ENCODE measurements around the gene CHL1. TPM values are rescaled to one million over a fixed set of nuclear protein-coding genes. Genes with fewer than 3 reads are reported as not detected.

CHL1 gene
- total and polyA plus RNA-seq, 2 of the 8 experiments (the other 6 are each of a cell fraction or from before 2014, with no cell fraction given), result 0.05 to 0.99 TPM

DNA sequence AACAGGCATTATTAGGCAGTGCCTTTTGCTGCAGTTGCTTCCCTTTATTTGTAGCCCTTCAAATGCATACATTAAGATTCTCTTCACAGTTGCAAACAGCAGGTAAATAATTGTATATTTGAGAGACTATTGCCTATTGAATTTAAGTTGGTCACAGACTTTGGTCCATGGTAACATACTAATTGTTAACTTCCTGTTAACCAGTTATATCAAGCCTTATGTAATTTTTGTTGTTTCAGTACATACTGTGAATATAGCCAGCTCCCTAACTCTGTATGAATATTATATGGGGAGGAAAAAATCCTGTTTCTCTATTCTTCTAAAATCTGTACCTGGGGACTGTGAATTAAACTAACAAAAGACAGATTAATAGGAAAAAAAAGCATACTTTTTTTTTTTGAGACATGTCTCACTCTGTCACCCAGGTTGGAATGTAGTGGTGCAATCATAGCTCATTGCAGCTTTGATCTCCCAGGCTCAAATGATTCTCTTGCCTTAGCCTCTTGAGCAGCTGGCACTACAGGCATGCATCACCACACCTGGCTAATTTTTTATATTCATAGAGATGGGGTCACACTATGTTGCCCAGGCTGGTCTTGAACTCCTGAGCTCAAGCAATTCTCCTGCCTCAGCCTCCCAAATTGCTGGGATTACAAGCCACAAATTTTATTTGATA is 53.2 kb downstream of the CHL1 start (continued):
- TF ChIP-seq CBX5 (IDR thresholded peaks at IDR 0.05; ENCODE audit: low read depth, low read length) (no peak), EP300 (IDR thresholded peaks at IDR 0.05; ENCODE audit: borderline replicate concordance in 1 of 2, low read depth in 2 of 2, low read length in 2 of 2) (no peak), GTF2F1 (IDR thresholded peaks at IDR 0.05; ENCODE audit: borderline replicate concordance, low read depth, low read length) (no peak), SUZ12 (IDR thresholded peaks at IDR 0.05; ENCODE audit: low read length) (no peak), SIX5 (IDR thresholded peaks at IDR 0.05; ENCODE audit: low read depth, low read length) (no peak)
- TF ChIP-seq, protein P1, sequence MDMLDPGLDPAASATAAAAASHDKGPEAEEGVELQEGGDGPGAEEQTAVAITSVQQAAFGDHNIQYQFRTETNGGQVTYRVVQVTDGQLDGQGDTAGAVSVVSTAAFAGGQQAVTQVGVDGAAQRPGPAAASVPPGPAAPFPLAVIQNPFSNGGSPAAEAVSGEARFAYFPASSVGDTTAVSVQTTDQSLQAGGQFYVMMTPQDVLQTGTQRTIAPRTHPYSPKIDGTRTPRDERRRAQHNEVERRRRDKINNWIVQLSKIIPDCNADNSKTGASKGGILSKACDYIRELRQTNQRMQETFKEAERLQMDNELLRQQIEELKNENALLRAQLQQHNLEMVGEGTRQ (IDR thresholded peaks at IDR 0.05; ENCODE audit: low read length), result no peak
